SU-DHL-6 (cell line): ENCODE measurements around the gene USP24.

Experiments
- EZH2phosphoT487 ChIP-seq: fragments of 200-600 bp; sonication (generic), shearing (Covaris generic); conservative IDR thresholded peaks from 2 replicates; pipeline ENCODE4 v1.6.1; 2018; ENCODE audit warnings: mild to moderate bottlenecking, antibody characterized with exemption, low read length, moderate library complexity, mixed read lengths
- TF ChIP-seq, protein P1 (sequence below): fragments of 200-600 bp; sonication (generic); IDR thresholded peaks from one replicate; pipeline ENCODE4 v1.5.1; 2017; ENCODE audit warnings: antibody characterized with exemption, mild to moderate bottlenecking, low read length, moderate library complexity; ENCODE audit not compliant: insufficient read depth, poor library complexity, severe bottlenecking

DNA sequence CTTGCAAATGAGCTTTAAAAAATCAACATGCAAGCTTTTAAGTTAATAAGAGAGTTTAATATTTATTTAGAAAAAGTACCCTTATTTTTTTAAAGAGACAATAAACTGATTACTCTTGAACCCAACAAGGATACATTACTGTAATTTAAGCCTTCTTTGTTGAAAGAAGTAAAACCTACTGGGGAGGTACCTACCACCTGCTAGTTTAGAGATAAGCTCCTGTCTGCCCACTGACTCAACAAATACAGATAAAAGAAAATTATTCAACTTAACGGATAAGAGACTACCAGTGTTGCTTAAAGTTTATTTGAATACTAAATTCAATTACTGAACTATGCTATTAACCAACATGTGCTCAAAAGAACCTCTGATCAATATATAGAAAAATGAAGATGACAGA lies 23.1 kb downstream of the USP24 start:
- TF ChIP-seq, protein P1, sequence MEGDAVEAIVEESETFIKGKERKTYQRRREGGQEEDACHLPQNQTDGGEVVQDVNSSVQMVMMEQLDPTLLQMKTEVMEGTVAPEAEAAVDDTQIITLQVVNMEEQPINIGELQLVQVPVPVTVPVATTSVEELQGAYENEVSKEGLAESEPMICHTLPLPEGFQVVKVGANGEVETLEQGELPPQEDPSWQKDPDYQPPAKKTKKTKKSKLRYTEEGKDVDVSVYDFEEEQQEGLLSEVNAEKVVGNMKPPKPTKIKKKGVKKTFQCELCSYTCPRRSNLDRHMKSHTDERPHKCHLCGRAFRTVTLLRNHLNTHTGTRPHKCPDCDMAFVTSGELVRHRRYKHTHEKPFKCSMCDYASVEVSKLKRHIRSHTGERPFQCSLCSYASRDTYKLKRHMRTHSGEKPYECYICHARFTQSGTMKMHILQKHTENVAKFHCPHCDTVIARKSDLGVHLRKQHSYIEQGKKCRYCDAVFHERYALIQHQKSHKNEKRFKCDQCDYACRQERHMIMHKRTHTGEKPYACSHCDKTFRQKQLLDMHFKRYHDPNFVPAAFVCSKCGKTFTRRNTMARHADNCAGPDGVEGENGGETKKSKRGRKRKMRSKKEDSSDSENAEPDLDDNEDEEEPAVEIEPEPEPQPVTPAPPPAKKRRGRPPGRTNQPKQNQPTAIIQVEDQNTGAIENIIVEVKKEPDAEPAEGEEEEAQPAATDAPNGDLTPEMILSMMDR: no peak
- TF ChIP-seq EZH2phosphoT487: no peak
